ENCODE measurements around the gene ERG.

Gene ERG

GRCh38 chr21:38355353-38355752, 142.9 kb downstream of the ERG start:
- no peak for DNase-seq

DNA sequence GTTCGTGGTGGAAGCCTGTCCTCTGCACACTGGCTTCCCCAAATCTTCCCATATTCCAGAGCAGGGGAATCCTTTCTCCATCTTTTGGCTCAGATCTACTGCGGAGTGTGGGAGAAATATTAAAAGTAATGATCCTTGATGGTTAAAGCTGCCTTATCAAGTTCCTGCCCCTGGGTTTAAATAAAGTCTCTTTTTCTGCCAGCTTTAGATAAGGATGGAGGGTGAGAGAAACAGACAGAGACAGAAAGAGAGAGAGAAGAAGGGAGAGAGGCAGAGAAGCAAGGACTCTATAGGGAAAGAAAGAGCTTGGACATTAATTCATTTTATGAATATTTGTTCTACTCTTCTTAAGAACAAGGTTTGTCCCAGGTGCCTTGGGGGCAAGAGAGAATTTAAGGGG, 143.5 kb downstream of the ERG start:
- no peak for DNase-seq

DNA sequence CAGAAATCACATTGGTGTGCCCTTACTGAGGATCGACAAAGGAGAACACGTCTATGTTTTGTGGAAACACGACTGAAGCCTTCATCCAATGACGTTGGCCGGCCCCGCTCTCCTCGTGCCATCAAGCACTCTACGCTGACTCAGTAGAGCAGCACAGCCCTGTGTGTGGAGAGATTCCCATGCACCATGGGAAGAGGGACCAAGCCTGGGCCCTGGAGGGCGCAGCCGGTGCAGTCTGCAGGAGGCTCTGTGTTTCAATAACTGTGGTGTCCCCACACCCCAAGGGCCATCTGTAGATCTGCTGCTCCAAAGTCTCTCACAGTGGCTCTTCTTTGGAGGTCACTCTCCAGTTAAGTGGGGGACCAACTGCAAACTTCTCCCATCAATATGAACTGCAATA, 144.0 kb downstream of the ERG start:
- DNase-seq: no peak

DNA sequence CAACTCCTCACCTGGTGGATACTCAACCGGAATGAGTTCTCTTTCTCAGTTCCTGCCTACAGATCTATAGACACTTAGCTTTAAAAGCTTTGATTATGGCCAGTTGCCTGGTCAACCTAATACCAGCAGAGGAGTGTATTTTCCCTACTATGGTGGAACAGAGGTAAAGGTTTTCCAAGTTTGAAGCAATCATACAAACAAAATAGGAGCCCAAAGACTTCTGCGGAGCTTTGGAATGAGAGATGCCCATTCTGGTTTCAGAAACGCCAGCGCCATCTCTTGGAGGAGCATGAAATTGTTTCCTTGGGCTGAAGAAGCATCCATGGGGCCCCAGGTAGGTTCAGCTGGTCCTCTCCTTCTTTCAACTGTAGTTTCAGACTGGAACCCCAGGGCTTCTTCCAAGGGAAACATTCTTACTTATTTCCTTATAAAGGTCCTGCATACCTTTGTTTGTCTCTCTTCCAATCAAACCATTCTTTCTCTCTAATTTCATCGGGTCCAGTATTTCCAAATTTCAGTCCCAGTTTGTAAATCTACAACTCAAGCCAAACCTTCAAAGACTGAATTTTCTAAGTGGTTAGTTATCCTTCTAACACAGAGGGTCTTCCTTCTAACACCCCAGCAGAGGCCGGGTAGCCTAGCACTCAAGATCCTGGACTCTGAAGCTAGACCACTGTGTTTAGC, 145.6 kb downstream of the ERG start:
- DNase-seq: no peak

- no peak for DNase-seq
Observed at GRCh38 chr21:38351961-38352521, 146.2 kb downstream of the ERG start.

DNA sequence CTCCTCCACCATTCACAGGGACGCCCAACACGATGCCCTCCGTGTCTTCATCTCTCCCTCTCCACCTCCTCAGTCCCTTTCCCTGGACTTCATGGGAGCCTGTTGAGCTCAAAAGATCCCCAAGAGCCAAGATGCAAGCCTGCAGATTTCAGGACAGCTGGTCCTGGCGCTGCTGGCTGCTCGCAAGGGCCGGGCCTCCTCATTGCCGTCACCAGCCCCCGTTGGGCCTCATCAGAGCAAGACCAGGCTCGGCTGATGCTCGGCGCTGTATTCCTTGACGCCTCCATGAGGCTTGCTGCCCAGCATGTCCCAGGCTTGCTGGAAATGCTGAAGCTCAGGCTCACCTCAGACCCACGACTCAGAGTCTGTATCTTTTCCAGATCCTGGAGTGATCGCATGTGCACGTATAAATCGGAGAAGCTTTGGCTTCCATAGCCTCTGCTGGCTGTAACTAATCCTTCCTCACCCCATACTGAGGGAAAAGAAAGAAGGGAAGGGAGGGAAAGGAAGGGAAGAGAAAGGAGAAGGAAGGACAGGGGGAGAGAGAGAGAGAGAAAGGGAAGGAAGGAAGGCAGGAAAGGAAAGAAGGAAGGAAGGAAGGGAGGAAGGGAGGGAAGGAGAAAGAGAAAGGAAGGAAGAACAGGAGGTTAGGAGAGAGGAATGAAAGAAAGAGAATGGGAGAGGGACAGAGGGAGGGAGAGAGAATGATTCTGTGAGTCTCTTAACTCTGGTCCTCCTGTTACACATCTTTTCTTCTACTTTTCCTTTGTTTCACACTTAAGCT, 146.9 kb downstream of the ERG start:
- DNase-seq: no peak

GRCh38 chr21:38350684-38351083, 147.6 kb downstream of the ERG start:
- no peak for DNase-seq

DNA sequence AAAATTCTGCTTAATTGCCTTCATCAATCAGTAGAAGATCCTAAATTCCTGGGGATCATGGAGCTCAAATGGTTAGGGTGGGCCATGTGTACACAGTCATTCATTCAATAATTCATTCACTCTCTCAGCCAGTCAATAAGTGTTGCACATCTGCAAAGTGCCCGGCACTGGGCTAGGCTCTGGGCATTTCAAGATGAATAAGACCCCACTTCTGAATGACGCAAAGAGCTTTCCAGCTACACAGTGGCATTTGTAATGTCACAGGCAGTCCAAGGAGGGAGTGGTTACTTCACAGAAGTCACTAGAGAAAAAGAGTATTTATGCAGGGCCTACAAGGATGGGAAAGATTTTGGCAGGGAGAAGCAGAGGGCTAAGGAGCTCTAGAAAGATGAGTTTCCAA, 148.3 kb downstream of the ERG start:
- no peak for DNase-seq

DNA sequence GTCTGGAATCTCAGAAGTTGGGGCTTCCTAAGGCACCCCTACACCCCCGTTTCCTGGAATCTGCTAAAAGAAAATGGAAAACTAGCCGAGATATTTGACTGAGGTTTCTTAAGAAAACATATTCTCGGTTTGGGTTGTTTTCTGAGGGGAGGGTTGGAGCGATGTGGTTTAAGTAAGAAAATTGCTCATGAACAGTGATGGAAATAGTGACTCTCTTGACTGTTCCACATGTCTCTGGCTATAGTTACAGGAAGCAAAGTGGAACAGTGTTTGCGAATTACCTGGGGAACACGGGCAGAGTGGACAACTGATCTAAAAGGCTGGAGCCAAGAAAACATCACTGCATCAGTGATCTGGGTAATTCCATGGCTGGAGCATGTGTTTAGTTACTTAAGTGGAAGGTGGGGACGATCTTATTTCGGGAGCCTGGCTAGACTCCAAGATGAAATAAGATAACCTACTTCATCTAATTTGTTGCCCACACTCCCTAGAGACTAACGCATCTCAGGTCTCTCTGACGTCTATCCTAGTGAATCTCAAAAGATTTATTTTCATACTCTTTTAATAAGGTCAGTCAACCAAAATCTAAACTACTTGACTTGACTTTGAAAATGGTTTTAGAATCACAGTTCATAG, 149.0 kb downstream of the ERG start:
- no peak for DNase-seq

- DNase-seq: no peak
Observed at GRCh38 chr21:38346286-38346685, 152.0 kb downstream of the ERG start.

- DNase-seq: no peak
Observed at GRCh38 chr21:38343691-38344090, 154.6 kb downstream of the ERG start.

GRCh38 chr21:38342739-38343138, 155.5 kb downstream of the ERG start:
- no peak for DNase-seq

DNA sequence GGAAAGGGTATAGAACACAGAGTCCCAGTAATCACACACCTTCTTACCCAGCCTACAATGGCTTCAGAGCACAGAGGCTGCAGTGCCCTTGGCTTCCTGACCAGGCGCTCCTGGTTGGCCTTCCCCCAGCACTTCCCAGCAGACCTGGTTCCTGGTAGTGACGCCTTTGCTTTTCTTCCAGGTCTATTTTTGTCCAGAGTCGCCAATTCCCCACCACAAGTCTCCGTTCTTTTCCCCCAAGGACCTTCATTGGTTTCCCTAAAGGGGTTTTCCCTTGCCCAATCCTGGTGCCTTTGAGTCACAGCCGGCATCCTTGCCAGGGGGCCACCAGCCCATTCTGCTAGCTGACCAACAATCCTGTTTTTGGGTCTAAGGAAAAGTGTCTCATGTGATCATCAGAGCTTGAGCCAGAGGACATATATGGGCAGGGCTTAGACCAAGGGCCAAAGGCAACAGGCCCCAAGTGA, 156.7 kb downstream of the ERG start:
- no peak for DNase-seq

DNA sequence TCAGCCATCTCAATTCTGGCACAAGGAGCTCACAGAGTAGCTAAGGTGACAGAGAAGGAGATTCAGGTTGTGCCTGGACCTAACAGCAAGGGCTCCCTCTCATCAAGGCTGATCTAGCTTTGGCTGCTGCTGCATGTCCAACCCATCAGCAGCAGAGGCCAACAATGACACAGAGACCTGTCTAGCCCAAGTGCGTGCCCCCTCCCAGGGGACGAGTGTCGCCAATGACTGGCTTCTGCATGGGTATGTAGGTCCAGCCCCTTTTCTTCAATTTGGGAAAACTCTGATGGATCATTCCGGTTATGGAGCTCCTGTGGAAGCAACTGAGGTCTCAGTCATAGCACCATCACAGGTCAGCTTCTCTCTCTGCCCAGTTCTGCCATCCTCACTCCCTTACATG, 158.1 kb downstream of the ERG start:
- no peak for DNase-seq

DNA sequence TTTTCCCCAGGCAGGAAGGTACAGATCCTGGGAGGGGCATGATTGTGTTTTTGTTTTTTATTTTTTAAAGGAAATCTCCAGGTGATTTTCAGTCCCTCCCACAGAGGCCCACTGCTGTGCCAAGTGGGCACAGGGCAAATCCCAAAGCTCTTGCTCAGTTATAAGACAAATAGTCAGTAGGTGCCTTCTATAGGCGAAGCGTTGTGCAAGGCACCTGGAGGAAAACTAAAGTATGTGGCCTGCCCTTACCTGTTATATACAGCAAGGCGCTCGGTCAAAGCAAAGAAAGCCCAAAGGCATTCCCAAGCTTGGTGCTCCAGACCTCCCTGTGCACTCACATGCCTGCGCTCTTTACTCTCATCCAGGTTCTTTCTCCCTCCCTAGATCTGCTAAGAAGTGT, 160.5 kb downstream of the ERG start:
- no peak for DNase-seq

- no peak for DNase-seq
Observed at GRCh38 chr21:38334866-38335265, 163.4 kb downstream of the ERG start.

DNA sequence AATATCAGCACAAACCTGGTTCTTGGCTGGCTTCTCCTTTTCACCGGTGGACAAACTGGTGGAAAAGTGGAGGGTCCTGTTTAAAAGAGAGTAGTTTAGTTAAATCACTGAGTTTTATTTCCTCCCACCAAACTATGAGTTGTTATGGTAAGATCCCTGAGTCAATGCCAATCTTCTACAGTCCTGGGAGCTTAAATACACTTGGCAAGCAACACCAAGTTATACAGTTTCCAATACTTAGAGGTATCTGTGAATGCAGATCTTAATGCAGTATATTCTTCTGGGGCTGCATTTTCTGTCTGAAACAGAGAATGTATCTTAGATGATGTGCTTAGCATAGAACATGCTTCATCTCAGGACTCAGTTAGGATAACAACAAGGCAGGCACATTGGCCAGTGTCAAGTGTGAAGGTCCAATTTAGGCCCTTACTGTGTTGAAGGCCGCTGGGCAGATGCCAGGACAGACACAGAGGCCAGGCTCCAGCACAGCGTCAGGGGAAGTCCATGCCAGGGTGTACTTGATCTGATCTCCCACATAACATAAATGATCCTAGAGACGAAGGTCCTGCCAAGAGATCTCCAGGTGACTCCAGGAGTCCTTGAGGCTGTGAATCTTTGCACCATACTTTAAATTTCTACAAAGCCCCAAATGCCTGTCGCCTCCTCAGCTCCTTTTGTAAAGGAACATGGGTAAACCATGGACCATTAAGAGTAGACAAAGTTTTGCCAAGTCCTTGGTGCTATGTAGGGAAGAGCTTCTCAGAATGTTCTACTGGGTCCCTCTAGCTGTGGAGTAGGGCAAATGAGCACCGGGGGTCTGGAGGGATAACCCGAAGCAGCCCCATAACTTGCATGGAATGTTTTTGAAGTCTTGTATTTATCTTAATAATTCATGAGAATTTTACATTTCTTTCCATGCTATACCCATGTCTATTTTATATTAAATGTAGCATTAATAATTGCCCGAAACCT, 164.7 kb downstream of the ERG start:
- DNase-seq: no peak

DNA sequence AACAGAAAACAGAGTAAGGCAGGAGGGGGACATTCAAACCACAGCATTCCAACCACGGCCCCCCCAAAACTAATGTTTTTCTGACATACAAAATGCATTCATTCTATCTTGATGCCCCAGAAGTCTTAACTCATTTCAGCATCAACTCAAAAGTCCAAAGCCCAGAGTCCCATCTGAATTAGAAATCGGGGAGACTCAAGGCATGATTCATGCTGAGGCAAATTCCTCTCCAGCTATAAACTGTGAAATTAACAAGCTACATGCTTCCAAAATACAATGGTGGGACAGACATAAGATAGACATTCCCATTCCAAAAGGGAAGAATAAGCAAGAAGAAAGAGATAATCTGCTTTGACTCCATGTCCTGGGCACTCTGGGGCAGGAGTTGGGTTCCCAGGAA, 167.6 kb downstream of the ERG start:
- DNase-seq: no peak
